Measurements from ENCODE around the gene GCC2.

GCC2 gene

Small RNAs within 50 kb of the gene (small RNA-seq; reads per million reads assigned to genes)
- 0 reads per million in 2 experiments for gene SMIM12P1

Measured in SK-N-DZ (cell line).